ENCODE measurements around the gene DYNC1H1. TPM values are rescaled to one million over a fixed set of nuclear protein-coding genes. Genes with fewer than 3 reads are reported as not detected.

DYNC1H1 gene
- total and polyA plus RNA-seq, 2 donors (not counting 1 experiment from before 2014, with no cell fraction given), result 128 to 677 TPM

DNA sequence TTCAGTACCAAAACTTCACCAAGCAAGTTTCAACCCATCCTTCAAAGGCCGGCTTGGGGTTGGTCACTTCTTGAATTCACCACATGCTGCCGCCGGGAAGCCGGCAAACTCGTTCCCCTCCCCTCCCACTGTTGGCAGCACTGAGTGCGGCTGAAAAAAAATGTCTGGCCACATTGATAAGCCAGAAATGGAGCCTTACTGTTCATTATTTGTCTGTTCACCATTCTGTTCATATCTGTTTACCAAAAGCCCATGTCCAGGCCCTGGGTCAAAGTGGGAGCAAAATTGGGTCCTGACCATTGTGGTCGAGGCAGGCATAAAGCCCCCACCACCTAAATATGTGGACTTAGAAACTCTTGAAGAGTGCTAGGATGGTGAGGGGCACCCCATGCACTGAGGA lies 129.7 kb downstream of the DYNC1H1 start:
- DNase-seq (ENCODE audit: low read depth in 2 of 2), result no peak
- no peak for TF ChIP-seq EZH2 (IDR thresholded peaks at IDR 0.05; ENCODE audit: low read length, missing control alignments)
- TF ChIP-seq CTCF (conservative IDR thresholded peaks at IDR 0.05 in 1 of 2, IDR thresholded peaks at IDR 0.05 in 1 of 2; ENCODE audit: low read depth in 1 of 2, low read length in 2 of 2), result no peak
- no peaks in the 10 kb centered on the region for H3K27me3 ChIP-seq (ENCODE audit: control insufficient read depth, insufficient read depth, low read length)

DNA sequence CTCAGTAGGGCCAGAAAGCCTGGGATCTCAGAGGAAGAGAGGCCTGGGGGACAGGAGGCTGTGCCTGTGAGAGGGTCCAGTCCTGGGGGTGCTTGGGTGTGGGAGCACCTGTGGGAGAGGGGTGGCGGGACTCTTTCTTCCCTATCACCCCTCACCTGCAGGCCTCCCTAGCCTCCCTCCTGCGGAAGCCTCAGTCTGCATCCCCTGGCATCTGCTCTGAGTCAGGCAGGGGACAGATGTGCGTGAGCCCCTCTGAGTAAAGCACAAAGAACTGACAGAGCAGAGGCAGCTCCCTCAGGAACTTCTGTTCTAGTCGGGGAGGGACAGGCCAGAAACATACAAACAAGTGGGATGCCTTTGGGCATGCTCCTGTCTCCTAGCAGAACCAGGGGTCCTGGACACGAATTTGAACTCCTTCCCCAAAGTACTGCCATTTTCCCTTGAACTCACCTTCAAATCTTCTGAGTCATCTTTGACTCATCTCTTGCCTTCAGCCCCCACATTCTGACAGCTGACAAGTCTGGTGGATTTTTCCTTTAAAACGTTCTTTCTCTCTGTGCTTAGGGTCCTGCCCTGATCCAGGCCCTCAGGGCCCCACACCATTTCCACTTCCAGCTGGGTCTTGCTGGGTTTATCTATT lies 131.0 kb downstream of the DYNC1H1 start:
- H3K9ac ChIP-seq (ENCODE audit: insufficient read depth, low read length), result no peak overlapping the region
- H3K27ac ChIP-seq (ENCODE audit: insufficient read depth, low read length), result no peak overlapping the region
- no peaks in the 10 kb centered on the region for H3K27me3 ChIP-seq (ENCODE audit: control insufficient read depth, insufficient read depth, low read length)
- H2AFZ ChIP-seq (ENCODE audit: low read length), result no peak overlapping the region
- TF ChIP-seq CTCF (conservative IDR thresholded peaks at IDR 0.05 in 1 of 2, IDR thresholded peaks at IDR 0.05 in 1 of 2; ENCODE audit: low read depth in 1 of 2, low read length in 2 of 2) (no peak), EZH2 (IDR thresholded peaks at IDR 0.05; ENCODE audit: low read length, missing control alignments) (no peak)
- no peaks in the 10 kb centered on the region for H3K9me3 ChIP-seq (ENCODE audit: control insufficient read depth, insufficient read depth, low read depth, low read length)
- H4K20me1 ChIP-seq (ENCODE audit: control insufficient read depth, extremely low read depth, insufficient read depth, low read length), result no peaks in the 10 kb centered on the region
- peak in 1 of 2 donors; percentile 49 for DNase-seq (ENCODE audit: low read depth in 2 of 2)
- no peaks in the 10 kb centered on the region for H3K79me2 ChIP-seq (ENCODE audit: control insufficient read depth, insufficient read depth, low read length)
- H3K36me3 ChIP-seq (ENCODE audit: control insufficient read depth, insufficient read depth, low read length), result no peaks in the 10 kb centered on the region
- peak overlapping the region; percentile 5 for H3K4me2 ChIP-seq (ENCODE audit: extremely low read depth, insufficient read depth, low read length)
- no peak overlapping the region for H3K4me3 ChIP-seq (replicated peaks in 1 of 4; ENCODE audit: control extremely low read depth in 1 of 4, insufficient read depth in 1 of 4, low read depth in 3 of 4, low read length in 4 of 4)
- H3K4me1 ChIP-seq (ENCODE audit: control insufficient read depth, extremely low read depth, insufficient read depth, low read length), result peaks cover 12% of the 10 kb centered on the region

More for the DNA sequence above, 129.7 kb downstream of the DYNC1H1 start:
- Histone ChIP-seq H3K79me2 (ENCODE audit: control insufficient read depth, insufficient read depth, low read length) (no peaks in the 10 kb centered on the region), H3K36me3 (ENCODE audit: control insufficient read depth, insufficient read depth, low read length) (no peaks in the 10 kb centered on the region), H3K27ac (ENCODE audit: insufficient read depth, low read length) (no peak overlapping the region), H4K20me1 (ENCODE audit: control insufficient read depth, extremely low read depth, insufficient read depth, low read length) (no peaks in the 10 kb centered on the region), H3K4me2 (ENCODE audit: extremely low read depth, insufficient read depth, low read length) (no peak overlapping the region), H3K9ac (ENCODE audit: insufficient read depth, low read length) (no peak overlapping the region), H3K9me3 (ENCODE audit: control insufficient read depth, insufficient read depth, low read depth, low read length) (no peaks in the 10 kb centered on the region), H3K4me3 (replicated peaks in 1 of 4; ENCODE audit: control extremely low read depth in 1 of 4, insufficient read depth in 1 of 4, low read depth in 3 of 4, low read length in 4 of 4) (no peak overlapping the region), H3K4me1 (ENCODE audit: control insufficient read depth, extremely low read depth, insufficient read depth, low read length) (peaks cover 12% of the 10 kb centered on the region), H2AFZ (ENCODE audit: low read length) (no peak overlapping the region)

GRCh38 chr14:102095871-102096568 lies 131.6 kb downstream of the DYNC1H1 start:
- Histone ChIP-seq H3K36me3 (ENCODE audit: control insufficient read depth, insufficient read depth, low read length) (no peaks in the 10 kb centered on the region), H3K9me3 (ENCODE audit: control insufficient read depth, insufficient read depth, low read depth, low read length) (no peaks in the 10 kb centered on the region), H3K27ac (ENCODE audit: insufficient read depth, low read length) (no peak overlapping the region), H3K4me2 (ENCODE audit: extremely low read depth, insufficient read depth, low read length) (peak overlapping the region; percentile 47), H3K27me3 (ENCODE audit: control insufficient read depth, insufficient read depth, low read length) (no peaks in the 10 kb centered on the region), H3K9ac (ENCODE audit: insufficient read depth, low read length) (no peak overlapping the region), H4K20me1 (ENCODE audit: control insufficient read depth, extremely low read depth, insufficient read depth, low read length) (no peaks in the 10 kb centered on the region), H3K4me3 (replicated peaks in 1 of 4; ENCODE audit: control extremely low read depth in 1 of 4, insufficient read depth in 1 of 4, low read depth in 3 of 4, low read length in 4 of 4) (no peak overlapping the region), H2AFZ (ENCODE audit: low read length) (no peak overlapping the region), H3K4me1 (ENCODE audit: control insufficient read depth, extremely low read depth, insufficient read depth, low read length) (peaks cover 12% of the 10 kb centered on the region), H3K79me2 (ENCODE audit: control insufficient read depth, insufficient read depth, low read length) (no peaks in the 10 kb centered on the region)
- TF ChIP-seq CTCF (conservative IDR thresholded peaks at IDR 0.05 in 1 of 2, IDR thresholded peaks at IDR 0.05 in 1 of 2; ENCODE audit: low read depth in 1 of 2, low read length in 2 of 2) (no peak), EZH2 (IDR thresholded peaks at IDR 0.05; ENCODE audit: low read length, missing control alignments) (no peak)
- no peak for DNase-seq (ENCODE audit: low read depth in 2 of 2)

Measured in fibroblast of lung (primary cell).